Astrocyte (in vitro differentiated cells and primary cell): Measurements from ENCODE around the gene CEP83. TPM values are rescaled to one million over a fixed set of nuclear protein-coding genes. Genes with fewer than 3 reads are reported as not detected.
"Not testable (repeated sequence)": the region's sequence is repeated elsewhere in the genome, so short reads cannot be mapped to it uniquely, and the experiment has no call there.

Experiments used
- DNase-seq: peaks from one replicate; pipeline ENCODE4 v3.0.0-alpha.2; 2010; ENCODE audit warnings: low read depth
- FAIRE-seq: peaks from 2 replicates; lab custom pipeline; 2011; peaks lifted over from hg19 to GRCh38; lab: Jason Lieb, UNC
- H2AFZ ChIP-seq: 2 replicates; pipeline ENCODE4 v1.6.0; 2012; ENCODE audit warnings: low read depth, low read length, inconsistent platforms
- H3K27ac ChIP-seq: 2 replicates; pipeline ENCODE4 v1.5.1; 2011; ENCODE audit warnings: low read depth, low read length, inconsistent platforms
- H3K27me3 ChIP-seq: 2 replicates; pipeline ENCODE4 v1.6.0; 2011; ENCODE audit warnings: low read length, inconsistent platforms; ENCODE audit not compliant: insufficient read depth
- H3K36me3 ChIP-seq: 2 replicates; pipeline ENCODE4 v1.5.1; 2011; ENCODE audit warnings: low read length, inconsistent platforms; ENCODE audit not compliant: insufficient read depth
- H3K4me1 ChIP-seq: 2 replicates; pipeline ENCODE4 v1.5.1; 2011; ENCODE audit warnings: low read length, inconsistent platforms; ENCODE audit not compliant: insufficient read depth
- H3K4me2 ChIP-seq: 2 replicates; pipeline ENCODE4 v1.6.0; 2012; ENCODE audit warnings: low read length, inconsistent platforms
- H3K4me3 ChIP-seq: 2 replicates; pipeline ENCODE4 v1.5.1; 2011; ENCODE audit warnings: low read depth, mild to moderate bottlenecking, low read length, inconsistent platforms; ENCODE audit not compliant: insufficient read depth
- H3K79me2 ChIP-seq: 2 replicates; pipeline ENCODE4 v1.6.0; 2012; ENCODE audit warnings: mild to moderate bottlenecking, low read length, inconsistent platforms; ENCODE audit not compliant: insufficient read depth
- H3K9ac ChIP-seq: 2 replicates; pipeline ENCODE4 v1.6.0; 2012; ENCODE audit warnings: mild to moderate bottlenecking, low read length, inconsistent platforms
- H3K9me3 ChIP-seq: 2 replicates; pipeline ENCODE4 v1.5.1; 2012; ENCODE audit warnings: low read depth, mild to moderate bottlenecking, low read length, inconsistent platforms; ENCODE audit not compliant: insufficient read depth
- H4K20me1 ChIP-seq: 2 replicates; pipeline ENCODE4 v1.6.0; 2012; ENCODE audit warnings: low read length, inconsistent platforms; ENCODE audit not compliant: insufficient read depth
- H3K27ac Mint-ChIP-seq: one replicate; pipeline ENCODE4 v1.8.0; 2021; ENCODE audit warnings: mild to moderate bottlenecking, mixed read lengths; ENCODE audit not compliant: unreplicated experiment
- H3K27me3 Mint-ChIP-seq: one replicate; pipeline ENCODE4 v1.8.0; 2021; ENCODE audit warnings: low read depth, mixed read lengths; ENCODE audit not compliant: unreplicated experiment
- H3K36me3 Mint-ChIP-seq: one replicate; pipeline ENCODE4 v1.8.0; 2021; ENCODE audit warnings: low read depth, mixed read lengths; ENCODE audit not compliant: unreplicated experiment
- H3K4me1 Mint-ChIP-seq: one replicate; pipeline ENCODE4 v1.8.0; 2021; ENCODE audit warnings: low read depth, mixed read lengths; ENCODE audit not compliant: unreplicated experiment
- H3K4me3 Mint-ChIP-seq: one replicate; pipeline ENCODE4 v1.8.0; 2021; ENCODE audit warnings: mild to moderate bottlenecking, moderate library complexity, mixed read lengths; ENCODE audit not compliant: unreplicated experiment
- H3K9me3 Mint-ChIP-seq: one replicate; pipeline ENCODE4 v1.8.0; 2021; ENCODE audit warnings: mild to moderate bottlenecking, mixed read lengths; ENCODE audit not compliant: unreplicated experiment
- EZH2 ChIP-seq: IDR thresholded peaks from 2 replicates; pipeline ENCODE4 v1.6.1; 2012; ENCODE audit warnings: mild to moderate bottlenecking, low read length, inconsistent platforms; ENCODE audit not compliant: insufficient read depth
- total RNA-seq: library from RNA; stranded (reverse); gene quantifications from 2 replicates; pipeline ENCODE4 v1.2.1, GENCODE V29; 2021
- TF ChIP-seq, protein P1 (sequence below): IDR thresholded peaks from 2 replicates; pipeline ENCODE4 v1.5.1; 2011; ENCODE audit warnings: low read depth, mild to moderate bottlenecking, inconsistent platforms, low read length, moderate library complexity; ENCODE audit not compliant: insufficient read depth

CEP83 gene
- total RNA-seq, 1 donor from 2014 or later = 12.4 TPM

DNA sequence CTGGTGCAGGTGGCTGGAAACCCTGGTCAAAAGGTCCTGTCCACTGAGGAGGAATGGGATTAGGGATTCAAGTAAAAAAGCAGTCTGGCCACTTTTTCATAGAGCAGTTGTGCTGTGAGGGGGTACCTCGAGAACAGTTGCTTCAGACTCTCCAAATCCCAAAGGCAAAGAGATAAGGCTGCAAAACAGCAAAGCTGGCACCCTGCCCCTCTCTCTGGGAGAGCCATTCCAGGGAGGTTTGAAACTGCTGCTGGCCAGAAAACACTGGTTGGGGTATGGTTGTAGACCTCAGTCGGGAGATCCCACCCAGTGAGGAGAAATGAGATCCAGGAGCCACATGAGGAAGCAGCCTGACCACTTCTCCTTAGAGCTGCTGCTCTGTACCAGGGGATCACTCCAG, 137.3 kb downstream of the CEP83 start:
- H3K36me3 ChIP-seq = peaks cover 6% of the 10 kb centered on the region
- no peak overlapping the region for H3K4me3 Mint-ChIP-seq
- peaks cover 14% of the 10 kb centered on the region for H3K9me3 ChIP-seq
- peaks cover 10% of the 10 kb centered on the region for H3K4me1 Mint-ChIP-seq
- no peak for FAIRE-seq
- H3K27ac ChIP-seq = no peak overlapping the region
- H3K79me2 ChIP-seq = no peaks in the 10 kb centered on the region
- H3K4me1 ChIP-seq = peaks cover 12% of the 10 kb centered on the region
- no peaks in the 10 kb centered on the region for H4K20me1 ChIP-seq
- no peak overlapping the region for H3K4me2 ChIP-seq
- peaks cover 34% of the 10 kb centered on the region for H3K9me3 Mint-ChIP-seq
- DNase-seq = no peak
- TF ChIP-seq EZH2 = no peak
- TF ChIP-seq, protein P1, sequence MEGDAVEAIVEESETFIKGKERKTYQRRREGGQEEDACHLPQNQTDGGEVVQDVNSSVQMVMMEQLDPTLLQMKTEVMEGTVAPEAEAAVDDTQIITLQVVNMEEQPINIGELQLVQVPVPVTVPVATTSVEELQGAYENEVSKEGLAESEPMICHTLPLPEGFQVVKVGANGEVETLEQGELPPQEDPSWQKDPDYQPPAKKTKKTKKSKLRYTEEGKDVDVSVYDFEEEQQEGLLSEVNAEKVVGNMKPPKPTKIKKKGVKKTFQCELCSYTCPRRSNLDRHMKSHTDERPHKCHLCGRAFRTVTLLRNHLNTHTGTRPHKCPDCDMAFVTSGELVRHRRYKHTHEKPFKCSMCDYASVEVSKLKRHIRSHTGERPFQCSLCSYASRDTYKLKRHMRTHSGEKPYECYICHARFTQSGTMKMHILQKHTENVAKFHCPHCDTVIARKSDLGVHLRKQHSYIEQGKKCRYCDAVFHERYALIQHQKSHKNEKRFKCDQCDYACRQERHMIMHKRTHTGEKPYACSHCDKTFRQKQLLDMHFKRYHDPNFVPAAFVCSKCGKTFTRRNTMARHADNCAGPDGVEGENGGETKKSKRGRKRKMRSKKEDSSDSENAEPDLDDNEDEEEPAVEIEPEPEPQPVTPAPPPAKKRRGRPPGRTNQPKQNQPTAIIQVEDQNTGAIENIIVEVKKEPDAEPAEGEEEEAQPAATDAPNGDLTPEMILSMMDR = no peak
- no peak overlapping the region for H2AFZ ChIP-seq
- H3K9ac ChIP-seq = no peak overlapping the region
- H3K27me3 ChIP-seq = no peaks in the 10 kb centered on the region
- H3K27me3 Mint-ChIP-seq = no peaks in the 10 kb centered on the region
- no peak overlapping the region for H3K27ac Mint-ChIP-seq
- no peak overlapping the region for H3K4me3 ChIP-seq
- H3K36me3 Mint-ChIP-seq = peaks cover 44% of the 10 kb centered on the region

DNA sequence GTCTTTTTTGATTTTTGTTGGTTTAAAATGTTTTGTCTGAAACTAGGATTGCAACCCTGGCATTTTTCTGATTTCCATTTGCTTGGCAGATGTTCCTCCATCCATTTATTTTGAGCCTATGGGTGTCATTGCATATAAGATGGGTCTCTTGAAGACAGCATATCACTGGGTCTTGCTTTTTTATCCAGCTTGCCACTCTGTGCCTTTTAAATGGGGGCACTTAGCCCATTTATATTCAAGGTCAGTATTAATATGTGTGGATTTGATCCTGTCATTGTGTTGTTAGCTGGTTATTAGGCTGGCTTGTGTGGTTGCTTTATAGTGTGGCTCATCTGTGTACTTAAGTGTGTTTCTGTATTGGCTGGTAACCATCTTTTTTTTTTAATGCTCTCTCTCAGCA, 139.6 kb downstream of the CEP83 start:
- no peak overlapping the region for H3K4me3 Mint-ChIP-seq
- DNase-seq = no peak
- peaks cover 6% of the 10 kb centered on the region for H3K36me3 ChIP-seq
- no peak overlapping the region for H3K9ac ChIP-seq
- TF ChIP-seq, protein P1 = no peak
- no peak for TF ChIP-seq EZH2
- no peak overlapping the region for H3K4me2 ChIP-seq
- H2AFZ ChIP-seq = no peak overlapping the region
- H4K20me1 ChIP-seq = no peaks in the 10 kb centered on the region
- no peaks in the 10 kb centered on the region for H3K79me2 ChIP-seq
- H3K4me1 Mint-ChIP-seq = no peaks in the 10 kb centered on the region
- no peak for FAIRE-seq
- no peaks in the 10 kb centered on the region for H3K27me3 Mint-ChIP-seq
- H3K36me3 Mint-ChIP-seq = peaks cover 45% of the 10 kb centered on the region
- no peak overlapping the region for H3K4me3 ChIP-seq
- peaks cover 14% of the 10 kb centered on the region for H3K9me3 ChIP-seq
- H3K9me3 Mint-ChIP-seq = peaks cover 34% of the 10 kb centered on the region
- no peak overlapping the region for H3K27ac Mint-ChIP-seq
- no peaks in the 10 kb centered on the region for H3K27me3 ChIP-seq
- no peaks in the 10 kb centered on the region for H3K4me1 ChIP-seq
- H3K27ac ChIP-seq = no peak overlapping the region

DNA sequence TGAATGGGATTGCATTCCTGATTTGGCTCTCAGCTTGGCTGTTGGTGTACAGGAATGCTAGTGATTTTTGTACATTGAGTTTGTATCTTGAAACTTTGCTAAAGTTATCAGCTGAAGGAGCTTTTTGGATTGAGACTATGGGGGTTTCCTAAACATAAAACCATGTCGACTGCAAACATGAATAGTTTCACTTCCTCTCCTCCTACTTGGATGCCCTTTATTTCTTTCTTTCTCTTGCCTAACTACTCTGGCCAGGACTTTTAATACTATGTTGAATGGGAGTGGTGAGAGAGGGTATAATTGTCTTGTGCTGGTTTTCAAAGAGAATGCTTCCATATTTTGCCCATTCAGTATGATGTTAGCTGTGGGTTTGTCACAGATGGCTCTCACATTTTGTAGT, 141.5 kb downstream of the CEP83 start:
- Histone ChIP-seq H3K79me2 (no peaks in the 10 kb centered on the region), H3K4me3 (no peak overlapping the region), H4K20me1 (no peaks in the 10 kb centered on the region), H2AFZ (no peak overlapping the region), H3K27me3 (no peaks in the 10 kb centered on the region), H3K9me3 (peaks cover 14% of the 10 kb centered on the region), H3K4me2 (no peak overlapping the region), H3K36me3 (peaks cover 6% of the 10 kb centered on the region), H3K9ac (no peak overlapping the region), H3K4me1 (no peaks in the 10 kb centered on the region), H3K27ac (no peak overlapping the region)
- H3K27ac Mint-ChIP-seq = no peak overlapping the region
- FAIRE-seq = no peak
- H3K36me3 Mint-ChIP-seq = peaks cover 39% of the 10 kb centered on the region
- TF ChIP-seq, protein P1 = no peak
- no peak for TF ChIP-seq EZH2
- no peaks in the 10 kb centered on the region for H3K4me1 Mint-ChIP-seq
- DNase-seq = no peak
- peaks cover 34% of the 10 kb centered on the region for H3K9me3 Mint-ChIP-seq
- no peaks in the 10 kb centered on the region for H3K27me3 Mint-ChIP-seq
- H3K4me3 Mint-ChIP-seq = no peak overlapping the region

DNA sequence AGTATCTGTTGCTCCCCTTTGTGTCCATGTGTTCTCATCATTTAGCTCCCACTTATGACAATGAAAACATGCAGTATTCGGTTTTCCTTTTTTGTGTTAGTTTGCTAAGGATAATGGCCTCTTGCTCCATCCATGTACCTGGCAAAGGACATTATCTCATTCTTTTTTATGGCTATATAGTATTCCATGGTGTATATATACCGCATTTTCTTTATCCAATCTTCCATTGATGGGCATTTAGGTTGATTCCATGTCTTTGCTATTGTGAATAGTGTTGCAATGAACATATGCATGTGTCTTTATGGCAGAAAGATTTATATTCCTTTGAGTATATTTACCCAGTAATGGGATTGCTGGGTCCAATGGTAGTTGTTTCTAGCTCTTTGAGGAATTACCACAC, 143.1 kb downstream of the CEP83 start:
- not testable (repeated sequence) for H3K4me2 ChIP-seq, H3K4me1 Mint-ChIP-seq, H3K27ac ChIP-seq, H4K20me1 ChIP-seq, H3K9ac ChIP-seq, H3K36me3 ChIP-seq, H3K79me2 ChIP-seq, H3K27ac Mint-ChIP-seq, FAIRE-seq, H3K4me3 Mint-ChIP-seq, H3K4me3 ChIP-seq, H2AFZ ChIP-seq, H3K27me3 ChIP-seq, H3K27me3 Mint-ChIP-seq, DNase-seq, H3K4me1 ChIP-seq
- Mint-ChIP-seq H3K9me3 (peaks cover 33% of the 10 kb centered on the region), H3K36me3 (peaks cover 31% of the 10 kb centered on the region)
- peaks cover 13% of the 10 kb centered on the region for H3K9me3 ChIP-seq
